ENCODE data around the gene TSPEAR.

TSPEAR gene

GRCh38 chr21:44728716-44729115, 17.3 kb upstream of the TSPEAR start:
- Histone ChIP-seq H3K27me3 (ENCODE audit: insufficient read depth, low read length) (no peaks in the 10 kb centered on the region), H3K4me3 (ENCODE audit: low read depth, low read length, poor library complexity, severe bottlenecking) (no peak overlapping the region), H3K4me1 (ENCODE audit: insufficient read depth, low read length, severe bottlenecking) (no peaks in the 10 kb centered on the region), H3K9me2 (ENCODE audit: low read depth, low read length) (no peaks in the 10 kb centered on the region), H3K36me3 (ENCODE audit: insufficient read depth, low read length) (no peaks in the 10 kb centered on the region), H3F3A (ENCODE audit: insufficient read depth, low read length) (no peaks in the 10 kb centered on the region), H3K9me3 (ENCODE audit: low read length) (no peaks in the 10 kb centered on the region), H3K79me2 (ENCODE audit: insufficient read depth, low read length) (no peaks in the 10 kb centered on the region), H2AFZ (ENCODE audit: low read length) (no peak overlapping the region), H4K20me1 (ENCODE audit: insufficient read depth, low read length) (no peaks in the 10 kb centered on the region), H3K9ac (ENCODE audit: low read length) (no peak overlapping the region), H3K27ac (ENCODE audit: low read depth, low read length, poor library complexity, severe bottlenecking) (no peak overlapping the region), H3K4me2 (ENCODE audit: low read length) (no peak overlapping the region)
- TF ChIP-seq CTCF (IDR thresholded peaks at IDR 0.05; ENCODE audit: low read length) (no peak), EZH2 (IDR thresholded peaks at IDR 0.05; ENCODE audit: borderline replicate concordance, low read length) (no peak)

GRCh38 chr21:44727757-44728156, 16.4 kb upstream of the TSPEAR start:
- no peaks in the 10 kb centered on the region for H3K9me3 ChIP-seq (ENCODE audit: low read length)
- no peaks in the 10 kb centered on the region for H4K20me1 ChIP-seq (ENCODE audit: insufficient read depth, low read length)
- H3K27me3 ChIP-seq (ENCODE audit: insufficient read depth, low read length), result no peaks in the 10 kb centered on the region

GRCh38 chr21:44727321-44727720, 15.9 kb upstream of the TSPEAR start:
- H3K4me1 ChIP-seq (ENCODE audit: insufficient read depth, low read length, severe bottlenecking), result no peaks in the 10 kb centered on the region
- H3K9ac ChIP-seq (ENCODE audit: low read length), result no peak overlapping the region
- H4K20me1 ChIP-seq (ENCODE audit: insufficient read depth, low read length), result no peaks in the 10 kb centered on the region
- no peak for TF ChIP-seq EZH2 (IDR thresholded peaks at IDR 0.05; ENCODE audit: borderline replicate concordance, low read length)
- H3K79me2 ChIP-seq (ENCODE audit: insufficient read depth, low read length), result no peaks in the 10 kb centered on the region
- no peaks in the 10 kb centered on the region for H3K27me3 ChIP-seq (ENCODE audit: insufficient read depth, low read length)
- no peaks in the 10 kb centered on the region for H3K36me3 ChIP-seq (ENCODE audit: insufficient read depth, low read length)
- no peak overlapping the region for H3K4me3 ChIP-seq (ENCODE audit: low read depth, low read length, poor library complexity, severe bottlenecking)
- no peak overlapping the region for H2AFZ ChIP-seq (ENCODE audit: low read length)
- no peaks in the 10 kb centered on the region for H3F3A ChIP-seq (ENCODE audit: insufficient read depth, low read length)
- H3K9me3 ChIP-seq (ENCODE audit: low read length), result no peaks in the 10 kb centered on the region
- no peak overlapping the region for H3K27ac ChIP-seq (ENCODE audit: low read depth, low read length, poor library complexity, severe bottlenecking)
- no peak overlapping the region for H3K4me2 ChIP-seq (ENCODE audit: low read length)
- no peaks in the 10 kb centered on the region for H3K9me2 ChIP-seq (ENCODE audit: low read depth, low read length)

More at GRCh38 chr21:44727757-44728156, 16.4 kb upstream of the TSPEAR start:
- no peak for TF ChIP-seq EZH2 (IDR thresholded peaks at IDR 0.05; ENCODE audit: borderline replicate concordance, low read length)
- no peak for TF ChIP-seq CTCF (IDR thresholded peaks at IDR 0.05; ENCODE audit: low read length)
- Histone ChIP-seq H3K27ac (ENCODE audit: low read depth, low read length, poor library complexity, severe bottlenecking) (no peak overlapping the region), H3K79me2 (ENCODE audit: insufficient read depth, low read length) (no peaks in the 10 kb centered on the region), H3K4me2 (ENCODE audit: low read length) (no peak overlapping the region), H3K9ac (ENCODE audit: low read length) (no peak overlapping the region), H2AFZ (ENCODE audit: low read length) (no peak overlapping the region), H3F3A (ENCODE audit: insufficient read depth, low read length) (no peaks in the 10 kb centered on the region), H3K4me1 (ENCODE audit: insufficient read depth, low read length, severe bottlenecking) (no peaks in the 10 kb centered on the region), H3K9me2 (ENCODE audit: low read depth, low read length) (no peaks in the 10 kb centered on the region), H3K4me3 (ENCODE audit: low read depth, low read length, poor library complexity, severe bottlenecking) (no peak overlapping the region), H3K36me3 (ENCODE audit: insufficient read depth, low read length) (no peaks in the 10 kb centered on the region)

GRCh38 chr21:44726826-44727225, 15.5 kb upstream of the TSPEAR start:
- Histone ChIP-seq H3K9me2 (ENCODE audit: low read depth, low read length) (no peaks in the 10 kb centered on the region), H4K20me1 (ENCODE audit: insufficient read depth, low read length) (no peaks in the 10 kb centered on the region)

More at GRCh38 chr21:44726826-44727225, 15.5 kb upstream of the TSPEAR start:
- no peak for TF ChIP-seq CTCF (IDR thresholded peaks at IDR 0.05; ENCODE audit: low read length)
- no peak for TF ChIP-seq EZH2 (IDR thresholded peaks at IDR 0.05; ENCODE audit: borderline replicate concordance, low read length)
- no peaks in the 10 kb centered on the region for H3K27me3 ChIP-seq (ENCODE audit: insufficient read depth, low read length)
- H3K4me1 ChIP-seq (ENCODE audit: insufficient read depth, low read length, severe bottlenecking), result no peaks in the 10 kb centered on the region
- H3K27ac ChIP-seq (ENCODE audit: low read depth, low read length, poor library complexity, severe bottlenecking), result no peak overlapping the region
- no peaks in the 10 kb centered on the region for H3K79me2 ChIP-seq (ENCODE audit: insufficient read depth, low read length)
- H3K9ac ChIP-seq (ENCODE audit: low read length), result no peak overlapping the region
- H3K36me3 ChIP-seq (ENCODE audit: insufficient read depth, low read length), result no peaks in the 10 kb centered on the region
- no peak overlapping the region for H3K4me3 ChIP-seq (ENCODE audit: low read depth, low read length, poor library complexity, severe bottlenecking)
- H3F3A ChIP-seq (ENCODE audit: insufficient read depth, low read length), result no peaks in the 10 kb centered on the region
- no peak overlapping the region for H3K4me2 ChIP-seq (ENCODE audit: low read length)
- H2AFZ ChIP-seq (ENCODE audit: low read length), result no peak overlapping the region
- no peaks in the 10 kb centered on the region for H3K9me3 ChIP-seq (ENCODE audit: low read length)
